HUDEP-2 (cell line): ENCODE measurements around the gene CCDC170.
A peak's percentile ranks its signal among the peaks of the same experiment; 100 is the strongest.
"Not testable (repeated sequence)": the region's sequence is repeated elsewhere in the genome, so short reads cannot be mapped to it uniquely, and the experiment has no call there.

Experiments
- DNase-seq, 76 experiments: peaks; one replicate each; lab custom pipeline; 2025; ENCODE audit not compliant: unreplicated experiment in 76 of 76; lab: John Stamatoyannopoulos, UW

The CCDC170 gene, protein sequence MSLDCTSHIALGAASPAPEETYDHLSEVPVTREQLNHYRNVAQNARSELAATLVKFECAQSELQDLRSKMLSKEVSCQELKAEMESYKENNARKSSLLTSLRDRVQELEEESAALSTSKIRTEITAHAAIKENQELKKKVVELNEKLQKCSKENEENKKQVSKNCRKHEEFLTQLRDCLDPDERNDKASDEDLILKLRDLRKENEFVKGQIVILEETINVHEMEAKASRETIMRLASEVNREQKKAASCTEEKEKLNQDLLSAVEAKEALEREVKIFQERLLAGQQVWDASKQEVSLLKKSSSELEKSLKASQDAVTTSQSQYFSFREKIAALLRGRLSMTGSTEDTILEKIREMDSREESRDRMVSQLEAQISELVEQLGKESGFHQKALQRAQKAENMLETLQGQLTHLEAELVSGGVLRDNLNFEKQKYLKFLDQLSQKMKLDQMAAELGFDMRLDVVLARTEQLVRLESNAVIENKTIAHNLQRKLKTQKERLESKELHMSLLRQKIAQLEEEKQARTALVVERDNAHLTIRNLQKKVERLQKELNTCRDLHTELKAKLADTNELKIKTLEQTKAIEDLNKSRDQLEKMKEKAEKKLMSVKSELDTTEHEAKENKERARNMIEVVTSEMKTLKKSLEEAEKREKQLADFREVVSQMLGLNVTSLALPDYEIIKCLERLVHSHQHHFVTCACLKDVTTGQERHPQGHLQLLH

DNA sequence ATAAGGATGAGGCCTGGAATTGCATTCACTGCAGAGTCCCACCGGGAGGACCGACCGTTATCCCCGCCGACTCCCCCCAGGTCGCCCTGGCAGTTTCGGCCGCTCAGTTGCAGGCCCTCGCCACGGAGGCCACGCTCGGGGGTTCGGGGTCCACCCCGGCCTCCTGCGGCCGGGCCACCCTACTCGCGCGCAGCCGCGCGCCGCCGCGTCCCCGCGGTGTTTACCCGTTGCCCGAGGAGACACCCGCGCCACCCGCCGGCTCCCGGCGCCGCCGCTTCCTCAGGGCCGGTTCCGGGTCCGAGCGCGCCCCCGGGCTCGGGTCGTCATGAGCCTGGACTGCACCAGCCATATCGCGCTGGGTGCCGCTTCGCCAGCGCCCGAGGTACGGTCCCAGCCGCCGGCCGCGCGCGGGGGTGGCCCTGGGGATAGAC is at the start of gene CCDC170:
Gene CCDC170 (plus strand): TSS at position 214 of the 431 bp plus-strand sequence. CDS start 112 bp downstream, at position 326.
- no peak for DNase-seq

DNA sequence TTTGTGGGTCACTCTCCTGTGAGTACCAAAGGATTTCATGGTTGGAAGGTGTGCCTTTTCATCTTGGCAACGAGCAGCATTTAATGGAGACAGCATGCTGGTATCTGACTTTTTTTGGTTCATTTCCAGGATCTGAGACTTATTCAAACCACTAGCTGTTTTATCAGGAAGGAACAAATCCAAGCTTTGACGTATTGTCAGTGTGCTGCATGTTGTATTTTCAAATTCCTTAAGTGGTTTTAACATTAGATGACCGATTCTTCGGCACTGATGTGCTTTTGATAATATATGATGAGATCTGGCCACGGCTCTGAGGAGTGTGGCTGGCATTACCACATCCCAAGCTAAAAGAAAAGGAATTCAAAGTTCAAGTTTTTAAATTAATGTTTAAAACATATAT is 48.3 kb upstream of the CCDC170 start:
- peak in 25 of 76 experiments; percentile 3 to 69 (median 37) for DNase-seq

DNA sequence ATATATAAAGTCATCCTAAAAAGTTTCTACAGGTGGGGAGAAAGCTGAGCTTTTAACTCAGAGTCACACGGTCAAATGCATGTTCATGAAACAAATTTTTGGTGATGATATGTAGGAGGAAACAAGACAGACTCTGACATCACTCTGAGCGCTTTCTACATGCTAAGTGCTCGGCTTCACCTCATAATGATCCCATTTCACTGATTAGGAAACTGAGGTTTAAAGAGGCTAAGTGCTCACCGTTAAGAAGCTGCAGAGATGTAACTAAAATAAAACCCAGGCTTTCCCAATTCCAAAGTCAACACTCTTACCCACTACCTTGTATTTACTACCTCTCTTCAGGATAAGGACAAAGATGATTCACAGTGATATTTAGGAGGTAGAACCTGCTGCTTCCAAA is 46.6 kb upstream of the CCDC170 start:
- DNase-seq, result no peak

DNA sequence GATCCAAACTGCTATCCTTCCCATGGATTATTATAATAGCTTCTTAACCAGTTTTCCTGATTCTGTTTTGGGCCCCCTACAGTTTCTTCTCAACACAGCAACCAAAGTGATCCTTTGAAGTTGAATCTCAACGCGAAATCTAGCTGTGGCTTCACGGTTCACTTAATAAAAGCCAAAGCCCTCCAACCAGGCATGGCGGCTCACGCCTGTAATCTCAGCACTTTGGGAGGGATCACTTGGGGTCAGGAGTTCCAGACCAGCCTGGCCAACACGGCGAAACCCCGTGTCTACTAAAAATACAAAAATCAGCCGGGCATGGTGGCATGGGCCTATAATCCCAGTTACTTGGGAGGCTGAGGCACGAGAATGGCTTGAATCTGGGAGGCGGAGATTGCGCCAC is 45.2 kb upstream of the CCDC170 start:
- no peak for DNase-seq

DNA sequence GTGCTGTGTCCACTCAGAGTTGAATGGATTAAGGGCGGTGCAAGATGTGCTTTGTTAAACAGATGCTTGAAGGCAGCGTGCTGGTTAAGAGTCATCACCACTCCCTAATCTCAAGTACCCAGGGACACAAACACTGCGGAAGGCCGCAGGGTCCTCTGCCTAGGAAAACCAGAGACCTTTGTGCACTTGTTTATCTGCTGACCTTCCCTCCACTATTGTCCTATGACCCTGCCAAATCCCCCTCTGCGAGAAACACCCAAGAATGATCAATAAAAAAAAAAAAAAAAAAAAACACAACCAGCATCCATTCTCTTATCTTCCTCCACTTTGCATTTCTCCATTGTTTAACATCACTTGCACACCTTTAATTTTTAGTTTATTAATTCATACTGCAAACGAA is 42.9 kb upstream of the CCDC170 start:
- not testable (repeated sequence) for DNase-seq

DNA sequence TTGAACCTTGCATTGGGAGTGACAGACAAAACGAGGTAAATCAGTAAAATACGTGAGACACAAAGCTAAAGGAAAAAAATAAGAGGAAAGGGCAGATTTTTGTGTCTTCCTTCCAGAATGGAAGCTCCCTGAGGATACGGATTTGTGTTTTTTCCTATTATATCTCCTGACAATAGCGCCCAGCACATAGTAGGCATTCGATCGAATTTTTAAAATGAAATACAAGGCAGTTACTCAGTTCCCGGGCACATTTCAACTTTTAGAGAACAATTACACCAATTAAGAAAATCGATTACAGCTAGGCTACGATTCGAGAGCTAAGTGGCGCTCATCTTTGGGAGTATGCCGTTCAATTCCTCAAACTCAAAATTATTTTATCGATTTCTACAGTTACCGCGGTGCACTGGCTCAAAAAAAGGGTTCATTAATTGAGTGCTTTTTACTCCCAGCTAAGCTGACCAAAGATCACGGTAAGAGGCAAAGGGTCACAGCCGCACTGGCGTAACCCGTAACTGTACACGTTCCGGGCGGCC is 42.3 kb upstream of the CCDC170 start:
- no peak for DNase-seq

DNA sequence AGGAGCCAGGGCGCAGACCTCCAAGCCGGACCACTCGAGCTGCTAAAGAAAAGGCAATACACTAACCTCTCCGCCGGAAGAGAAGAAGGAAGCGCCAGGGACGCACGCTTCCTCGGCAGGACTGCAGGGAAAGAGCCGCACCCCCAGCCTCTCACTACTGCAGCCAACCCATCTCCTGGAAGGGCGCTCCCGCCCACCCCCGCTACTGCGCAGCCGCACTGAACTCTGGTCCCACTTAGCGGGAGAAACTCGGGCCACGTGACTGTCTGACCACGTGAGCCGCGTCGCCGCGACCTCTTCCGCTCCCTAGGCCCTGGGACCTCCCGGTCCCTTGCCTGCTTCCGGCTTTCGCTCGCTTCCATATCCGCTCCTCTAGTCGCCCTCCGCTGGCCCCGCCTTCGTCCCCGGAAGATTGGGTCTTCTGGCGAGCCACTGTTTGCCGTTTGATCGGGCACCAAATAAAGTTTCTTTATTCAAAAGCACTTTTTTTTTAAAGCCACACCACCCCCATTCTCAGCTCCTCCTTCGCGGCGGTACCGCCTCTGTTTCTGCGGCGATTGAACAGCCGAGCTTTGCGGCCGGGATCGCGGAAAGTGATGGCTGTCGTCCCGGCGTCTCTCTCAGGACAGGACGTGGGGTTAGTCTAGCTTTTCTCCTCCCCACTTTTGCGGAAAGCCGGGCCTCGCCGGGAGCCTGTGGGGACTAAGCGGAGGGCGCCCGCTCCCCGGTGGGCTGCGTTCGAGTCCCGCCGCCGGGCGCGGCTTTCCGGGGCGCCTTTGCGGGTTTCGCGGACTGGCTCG is 41.7 kb upstream of the CCDC170 start, which contains the start of gene RMND1:
Gene RMND1 (minus strand): TSS at position 177 of the 800 bp plus-strand sequence. CDS start 6,315 bp downstream, outside the sequence.
- peak; percentile 58 to 100 (median 100) for DNase-seq

DNA sequence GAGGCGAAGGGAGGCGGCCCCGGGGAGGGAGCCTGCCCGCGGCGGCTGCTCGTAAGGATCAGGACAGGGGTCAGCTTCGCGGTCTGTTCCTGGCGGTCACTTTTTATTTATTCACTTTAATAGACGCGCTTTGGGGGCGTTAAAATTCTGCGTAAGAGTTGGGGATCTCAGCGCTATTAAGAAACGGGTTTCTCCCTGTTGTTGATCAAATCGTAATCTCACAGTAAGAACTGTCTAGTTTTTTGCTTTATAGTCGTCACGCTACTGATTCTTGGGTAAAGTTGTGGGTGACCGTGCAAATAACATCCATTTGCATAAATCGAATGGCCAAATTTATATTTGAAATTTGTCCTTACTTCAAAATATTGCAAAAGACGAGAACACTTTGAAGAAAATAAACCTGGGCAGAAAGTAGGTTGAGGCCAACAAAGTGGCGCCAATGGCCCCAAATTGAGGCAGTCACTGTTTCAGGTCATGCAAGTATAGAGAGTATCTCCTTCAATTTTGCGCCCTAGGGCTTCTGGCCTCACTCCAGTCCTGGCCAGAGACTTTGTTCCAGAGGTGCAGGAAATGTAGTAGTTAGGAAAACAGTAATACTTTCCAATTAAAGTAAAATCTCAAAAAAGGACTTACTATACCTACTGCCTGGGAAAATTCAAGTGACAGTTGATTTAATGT is 40.9 kb upstream of the CCDC170 start:
- peak in 13 of 76 experiments; percentile 4 to 62 (median 23) for DNase-seq

DNA sequence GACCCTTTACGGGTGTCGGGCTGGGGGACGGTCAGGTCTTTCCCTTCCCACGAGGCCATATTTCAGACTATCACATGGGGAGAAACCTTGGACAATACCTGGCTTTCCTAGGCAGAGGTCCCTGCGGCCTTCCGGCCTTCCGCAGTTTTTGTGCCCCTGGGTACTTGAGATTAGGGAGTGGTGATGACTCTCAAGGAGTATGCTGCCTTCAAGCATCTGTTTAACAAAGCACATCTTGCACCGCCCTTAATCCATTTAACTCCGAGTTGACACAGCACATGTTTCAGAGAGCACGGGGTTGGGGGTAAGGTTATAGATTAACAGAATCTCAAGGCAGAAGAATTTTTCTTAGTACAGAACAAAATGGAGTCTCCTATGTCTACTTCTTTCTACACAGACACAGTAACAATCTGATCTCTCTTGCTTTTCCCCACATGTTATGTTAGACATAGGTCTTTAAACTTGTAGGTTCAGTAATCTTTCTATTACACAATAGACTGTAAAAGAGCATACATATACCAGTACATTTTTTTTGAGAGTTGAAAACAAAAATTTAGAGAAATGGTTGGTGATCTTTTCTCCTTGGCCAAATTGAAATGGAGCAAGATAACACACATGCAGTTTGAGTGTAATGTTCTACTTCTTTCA is 37.9 kb upstream of the CCDC170 start:
- not testable (repeated sequence) for DNase-seq

DNA sequence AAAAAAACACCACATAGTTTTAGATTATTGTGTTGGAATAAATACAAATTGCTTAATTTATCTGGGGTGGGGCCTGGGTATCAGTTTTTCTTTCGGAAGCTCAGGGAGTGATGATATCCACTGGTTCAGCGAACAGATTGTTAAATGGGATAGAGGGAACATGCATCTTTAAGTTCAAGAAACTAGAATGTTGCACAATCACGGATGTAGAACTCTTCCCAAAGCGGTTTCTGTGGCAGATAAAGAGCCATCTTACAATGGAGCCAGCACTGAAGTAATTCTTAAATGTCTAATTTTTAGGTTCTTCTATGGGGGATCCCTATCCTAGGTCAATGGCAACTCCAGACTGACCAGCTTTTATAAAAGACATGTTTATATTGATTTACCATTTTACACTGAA is 32.1 kb upstream of the CCDC170 start:
- no peak for DNase-seq

DNA sequence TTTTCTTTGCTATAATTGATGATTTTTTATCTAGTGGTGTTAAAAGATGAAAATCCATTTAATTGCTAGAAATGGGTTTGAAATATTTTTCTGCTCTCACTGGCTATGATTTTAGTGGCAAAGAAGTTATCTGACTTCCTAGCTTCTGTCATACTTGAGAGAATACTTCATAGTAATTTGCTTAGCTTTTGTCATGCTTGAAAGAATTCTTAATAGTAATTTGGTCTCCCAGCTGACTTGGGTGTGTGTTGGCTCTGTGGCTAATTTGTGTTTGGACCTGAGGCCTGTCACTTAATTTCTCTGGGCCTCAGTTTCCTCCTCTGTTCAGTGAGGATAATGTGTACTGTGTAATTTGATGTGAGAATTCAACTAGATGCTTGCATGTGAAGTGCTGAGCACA is 29.1 kb upstream of the CCDC170 start:
- DNase-seq, result no peak

DNA sequence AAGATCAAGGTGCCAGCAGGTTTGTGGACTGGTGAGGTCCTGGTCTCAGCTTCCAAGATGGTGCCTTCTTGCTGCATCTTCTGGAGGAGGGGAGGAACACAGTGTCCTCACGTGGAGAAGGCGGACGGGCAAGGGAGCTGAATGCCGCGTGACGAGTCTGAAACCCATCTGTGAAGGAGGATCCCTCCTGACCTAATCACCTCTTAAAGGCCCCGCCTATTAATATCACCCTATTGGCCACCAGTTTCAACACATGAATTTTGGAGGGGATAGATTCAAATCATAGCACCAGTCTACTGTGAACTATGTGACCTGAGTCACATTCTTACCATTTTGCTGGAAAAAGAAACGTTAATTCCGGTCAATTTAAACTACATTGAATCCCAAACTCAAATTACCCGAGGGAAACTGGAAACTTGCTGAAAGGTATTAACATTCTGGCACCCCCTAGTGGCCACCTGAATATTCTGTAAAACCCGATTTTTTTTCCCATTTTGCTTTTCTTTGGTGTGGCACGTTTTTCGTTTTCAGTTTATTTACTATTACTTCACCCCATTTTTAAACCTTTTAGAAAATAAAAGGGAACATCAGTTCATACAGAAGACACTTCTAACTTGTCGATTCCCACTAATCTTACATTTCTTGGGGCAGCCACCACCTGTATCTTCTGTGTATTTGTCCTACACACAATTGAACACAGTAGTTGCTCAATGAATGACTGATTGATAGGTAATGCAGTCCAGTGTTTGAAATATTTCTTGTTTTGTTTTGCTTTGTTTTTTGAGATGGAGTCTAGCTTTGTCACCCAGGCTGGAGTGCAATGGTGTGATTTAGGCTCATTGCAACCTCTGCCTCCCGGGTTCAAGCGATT is 17.9 kb upstream of the CCDC170 start:
- DNase-seq, result peak in 41 of 76 experiments; percentile 3 to 69 (median 36)

DNA sequence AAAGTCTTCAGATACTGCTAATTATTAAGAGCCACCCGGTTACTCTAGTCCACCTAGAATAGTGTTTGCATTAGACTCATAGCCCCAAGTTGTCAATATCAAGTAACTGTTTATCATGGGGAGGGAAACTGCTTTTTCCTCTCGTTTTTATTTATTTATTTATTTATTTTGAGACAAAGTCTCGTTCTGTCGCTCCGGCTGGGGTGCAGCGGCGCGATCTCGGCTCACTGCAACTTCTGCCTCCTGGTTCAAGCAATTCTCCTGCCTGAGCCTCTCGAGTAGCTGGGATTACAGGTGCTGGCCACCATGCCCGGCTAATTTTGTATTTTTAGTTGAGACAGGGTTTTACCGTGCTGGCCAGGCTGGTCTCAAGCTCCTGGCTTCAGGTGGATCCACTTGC is 16.1 kb upstream of the CCDC170 start:
- no peak for DNase-seq

DNA sequence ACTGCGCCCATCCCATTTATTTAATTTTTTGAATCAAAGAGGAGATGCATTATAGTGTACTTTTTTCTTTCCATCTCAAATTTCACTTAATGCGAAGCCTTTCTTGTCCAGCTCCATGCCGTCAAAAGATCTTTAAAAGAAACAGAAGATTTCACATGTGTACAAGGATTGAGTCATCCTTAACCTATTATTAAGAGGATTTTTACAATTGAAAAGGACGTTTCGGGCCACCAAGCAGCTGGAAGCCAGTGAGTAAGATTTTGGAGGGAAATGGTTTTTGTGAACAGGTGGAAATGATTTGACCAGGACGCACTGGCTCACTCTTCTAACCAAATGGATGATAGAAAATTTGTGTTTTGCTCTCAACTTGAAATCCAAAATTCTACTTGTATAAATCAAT is 15.1 kb upstream of the CCDC170 start:
- DNase-seq, result no peak

DNA sequence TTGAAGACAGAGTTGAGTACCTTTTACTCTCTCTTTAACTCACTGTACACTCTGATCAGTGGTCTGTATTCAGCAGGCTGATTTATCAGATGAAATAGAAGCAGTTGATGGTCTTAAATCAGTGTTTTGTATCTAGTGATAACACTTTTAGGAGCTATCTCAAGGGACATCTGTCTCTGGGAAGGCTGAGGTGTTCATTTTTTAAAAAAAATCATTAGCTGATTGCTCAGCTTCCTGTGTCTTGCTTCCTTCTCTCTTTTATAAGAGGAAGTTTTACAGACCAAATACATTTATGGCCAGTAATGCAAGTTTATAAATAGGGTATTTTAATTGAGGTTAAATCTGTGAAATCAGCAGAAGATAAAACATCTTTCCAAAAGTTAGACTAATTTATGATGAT is 12.0 kb upstream of the CCDC170 start:
- no peak for DNase-seq

DNA sequence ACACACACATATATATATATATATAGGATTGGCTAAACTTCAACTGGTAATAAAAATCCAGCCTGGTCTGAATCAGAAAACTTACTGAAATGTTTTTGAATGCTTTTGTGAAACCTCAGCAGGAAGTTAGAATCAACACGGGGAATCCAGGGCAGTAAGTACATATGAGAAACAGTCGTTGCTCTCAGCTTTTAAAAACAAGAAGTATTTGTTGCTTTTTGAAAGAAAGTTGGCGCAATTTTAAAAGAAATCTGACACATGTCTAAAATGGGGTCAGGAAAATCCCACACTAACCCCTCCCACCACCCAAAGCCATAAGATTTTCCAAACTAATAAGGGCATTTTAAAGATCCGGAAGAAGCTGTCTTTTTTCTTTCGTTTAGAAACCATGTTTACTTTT is 11.5 kb upstream of the CCDC170 start:
- DNase-seq, result no peak

DNA sequence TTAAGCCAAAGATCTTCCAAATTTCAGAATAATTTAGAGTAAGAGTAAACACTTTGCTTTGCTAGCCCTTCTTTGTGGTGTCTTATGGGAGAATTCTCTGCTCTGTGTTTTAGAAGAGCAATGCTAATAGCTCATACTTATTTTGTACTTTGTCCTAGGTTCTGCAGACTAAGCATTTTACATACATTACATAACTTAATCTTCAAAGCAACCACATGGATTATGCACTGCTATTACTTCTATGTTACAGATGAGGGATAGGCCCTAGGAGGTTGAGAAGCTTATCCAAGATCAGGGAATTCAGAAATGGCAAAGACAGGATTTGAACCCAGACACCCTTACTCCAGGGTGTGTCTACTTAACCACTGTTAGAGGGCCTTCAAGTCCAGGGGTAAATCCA is 9.8 kb upstream of the CCDC170 start:
- DNase-seq, result no peak

DNA sequence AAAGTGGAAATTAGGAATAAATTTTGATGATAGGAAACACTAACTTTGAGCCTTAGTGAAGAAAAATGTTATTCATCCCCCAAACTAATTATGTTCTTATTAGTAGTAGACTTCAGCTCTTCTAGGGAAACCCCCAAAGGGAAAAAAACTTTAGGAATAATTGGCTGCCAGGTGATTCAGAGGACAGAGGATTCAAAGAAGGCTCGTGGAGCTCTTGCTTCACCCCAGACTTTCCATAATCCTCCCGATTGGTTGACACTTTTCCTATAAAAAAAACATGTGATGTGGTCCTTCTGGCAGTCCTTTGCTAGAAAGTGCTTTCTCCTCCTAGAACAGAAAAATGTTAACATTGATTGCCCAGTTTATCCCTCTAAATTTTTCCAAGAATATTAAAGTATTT is 5.6 kb upstream of the CCDC170 start:
- no peak for DNase-seq

DNA sequence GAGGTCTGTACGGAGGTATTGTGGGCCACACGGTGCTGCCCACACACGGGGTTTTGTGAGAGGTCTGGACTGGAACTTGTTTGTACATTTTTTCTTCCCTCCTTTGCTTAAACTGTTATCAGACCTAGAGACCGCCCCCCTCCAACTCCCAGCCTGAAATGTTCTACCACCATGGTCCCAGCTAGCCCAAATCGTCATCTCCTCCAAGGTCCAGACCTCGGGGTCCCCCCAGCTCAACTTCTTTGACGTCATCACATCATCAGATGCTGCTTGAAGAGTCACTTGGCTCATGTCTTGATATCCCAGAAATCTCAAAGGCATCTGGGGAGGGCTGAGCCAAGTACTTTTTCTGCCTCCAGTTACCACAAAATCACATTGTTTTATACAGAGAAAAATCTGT is 2.8 kb upstream of the CCDC170 start:
- no peak for DNase-seq
